ENCODE results near the gene AHRR.

GRCh38 chr5:396531-396961, 75.0 kb downstream of the AHRR start:
- TF ChIP-seq POLR2AphosphoS5 (IDR thresholded peaks at IDR 0.05) = no peak
- TF ChIP-seq EP300 (IDR thresholded peaks at IDR 0.05) = no peak
- TF ChIP-seq POLR2A (IDR thresholded peaks at IDR 0.05) = no peak
- TF ChIP-seq CTCF (IDR thresholded peaks at IDR 0.05) = no peak

All from stomach (tissue), 4 donors.